HG03521 (cell line): ENCODE data around the gene FBL.

Source experiments
- ATAC-seq: cut with Tn5 transposase; IDR thresholded peaks from one replicate; pipeline ENCODE4 v1.9.1; 2021; ENCODE audit warnings: mild to moderate bottlenecking, moderate library complexity; ENCODE audit not compliant: unreplicated experiment

FBL gene

DNA sequence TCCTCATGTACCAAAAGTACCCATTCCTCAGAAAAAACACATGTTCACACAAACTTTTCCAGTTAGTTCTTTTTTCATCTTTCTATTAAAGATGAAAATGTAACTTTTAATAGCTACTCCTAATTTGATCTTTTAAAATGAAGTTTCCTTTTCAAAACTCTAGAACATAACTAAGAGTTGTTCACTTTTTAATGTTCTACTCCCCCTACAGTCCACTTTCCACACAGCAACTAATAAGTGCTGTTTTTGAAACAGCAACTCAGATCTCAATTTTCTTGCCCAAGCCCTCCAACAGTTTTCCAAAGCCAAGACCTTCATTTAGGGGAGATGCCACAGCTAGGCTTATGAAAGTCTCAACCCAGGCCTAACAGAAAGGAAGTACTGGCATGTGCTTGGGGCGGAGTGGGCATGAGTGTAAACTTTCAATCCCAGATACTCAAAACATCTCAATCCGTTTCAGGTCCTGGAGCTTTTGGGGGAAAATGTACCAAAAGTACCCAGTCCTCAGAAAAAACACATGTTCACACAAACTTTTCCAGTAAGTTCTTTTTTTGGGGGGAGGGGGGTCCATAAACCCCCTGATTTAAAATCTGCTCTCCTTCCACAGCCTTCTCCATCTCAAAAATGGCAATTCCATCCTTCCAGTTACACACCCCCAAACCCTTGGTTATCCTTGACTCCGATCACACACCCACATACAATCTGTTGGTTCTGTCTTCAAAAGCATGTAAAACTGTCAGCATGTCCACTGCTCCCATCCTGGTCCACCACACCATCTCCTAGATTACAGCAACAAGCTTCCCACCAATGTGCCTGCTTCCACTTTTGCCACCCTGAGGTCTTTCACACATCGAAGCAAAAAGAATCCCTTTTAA, 2.0 kb downstream of the FBL start:
- no peak for ATAC-seq

DNA sequence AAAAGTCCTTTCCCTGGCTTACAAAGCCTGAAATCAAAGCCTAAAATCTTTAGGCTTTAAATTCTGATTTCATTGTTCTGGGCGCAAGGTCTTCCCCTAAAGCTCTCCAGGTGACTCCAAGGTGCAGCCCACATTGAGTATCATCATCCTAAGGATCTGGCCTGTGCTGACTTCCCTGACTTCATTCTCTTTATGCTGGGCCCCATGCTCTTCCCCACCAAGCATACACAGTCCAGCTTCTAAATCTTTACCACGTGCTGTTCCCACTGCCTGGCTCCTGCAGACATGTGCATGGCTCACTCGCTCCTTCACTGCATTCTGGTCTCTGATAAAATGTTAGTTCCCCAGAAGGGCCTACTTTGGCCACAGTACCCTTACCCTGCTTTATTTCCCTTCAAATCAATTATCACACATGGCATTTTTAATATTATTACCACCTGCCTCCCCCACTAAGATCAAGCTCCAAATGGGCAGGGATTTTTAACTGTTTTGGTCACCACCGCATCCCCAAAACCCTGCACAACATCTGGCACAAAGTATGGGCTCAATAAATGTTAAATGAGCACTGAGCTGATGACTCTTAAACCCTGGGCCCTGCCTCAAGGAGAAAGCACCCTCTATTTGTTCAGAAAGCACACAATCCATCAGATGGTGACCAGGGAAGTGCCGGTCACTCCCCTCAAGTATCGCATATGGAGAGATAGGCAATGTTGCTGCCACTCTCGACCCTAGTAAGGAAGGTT, 3.3 kb downstream of the FBL start:
- ATAC-seq: no peak

DNA sequence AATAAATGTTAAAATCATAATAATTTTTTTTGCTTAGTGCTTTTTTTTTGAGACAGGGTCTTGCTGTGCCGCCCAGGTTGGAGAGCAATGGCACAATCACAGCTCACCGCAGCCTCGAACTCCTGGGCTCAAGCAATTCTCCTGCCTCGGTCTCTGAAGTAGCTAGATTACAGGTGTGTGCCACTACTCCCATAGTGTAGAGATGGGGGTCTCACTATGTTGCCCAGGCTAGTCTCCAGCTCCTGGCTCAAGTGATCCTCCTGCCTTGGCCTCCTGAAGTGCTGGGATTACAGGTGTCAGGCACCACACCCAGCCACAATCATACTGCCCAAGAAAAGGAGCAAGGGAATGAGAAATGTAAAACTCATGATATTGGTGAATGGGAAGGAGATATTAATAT, 5.1 kb downstream of the FBL start:
- no peak for ATAC-seq

DNA sequence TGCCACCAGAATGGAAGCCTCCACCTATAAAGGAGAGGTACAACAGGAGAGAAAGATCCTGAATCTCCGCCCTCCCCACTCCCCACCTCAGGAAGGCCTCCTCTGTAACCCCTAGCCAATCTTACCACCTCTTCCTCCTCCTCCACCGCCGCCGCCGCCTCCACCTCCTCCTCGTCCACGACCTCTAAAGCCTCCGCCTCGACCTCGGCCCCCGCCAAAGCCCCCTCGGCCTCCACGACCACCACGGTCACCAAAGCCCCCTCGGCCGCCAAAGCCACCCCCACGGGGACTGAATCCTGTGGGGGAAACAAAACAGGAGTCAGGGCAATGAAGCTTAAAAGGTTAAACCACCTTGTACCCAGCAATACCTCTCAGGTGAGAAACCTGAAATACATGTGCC, 5.7 kb downstream of the FBL start:
- ATAC-seq: no peak

DNA sequence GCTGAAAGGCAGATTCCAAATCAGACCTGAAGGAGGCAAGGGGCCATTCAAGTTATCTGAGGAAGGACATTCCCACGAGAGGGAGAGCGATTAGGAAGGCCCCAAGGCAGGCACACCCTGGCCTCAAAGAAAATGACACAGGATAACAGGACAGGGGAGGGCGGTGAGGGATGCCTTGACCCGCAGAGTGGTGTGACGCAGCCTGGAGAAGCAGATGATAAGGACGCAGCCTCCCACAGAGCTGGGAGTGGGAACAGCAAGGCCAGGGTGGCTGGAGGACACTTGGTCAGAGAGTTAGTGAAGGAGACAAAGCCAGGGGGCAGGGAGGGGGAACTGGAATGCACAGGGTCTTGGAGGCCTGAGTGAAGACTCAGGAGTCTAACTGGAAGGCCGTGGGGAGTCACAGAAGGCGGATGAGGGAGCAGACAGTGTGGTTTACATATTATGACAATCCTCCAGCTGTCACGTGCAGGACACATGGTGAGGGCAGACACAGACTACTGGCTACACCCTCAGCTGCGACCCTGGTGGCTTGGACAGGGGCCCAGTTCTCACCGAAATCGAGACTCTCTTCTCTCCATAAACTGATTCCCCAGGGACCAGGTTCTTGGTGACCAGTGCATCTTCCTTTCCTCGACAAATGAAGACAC, 6.4 kb downstream of the FBL start:
- no peak for ATAC-seq

DNA sequence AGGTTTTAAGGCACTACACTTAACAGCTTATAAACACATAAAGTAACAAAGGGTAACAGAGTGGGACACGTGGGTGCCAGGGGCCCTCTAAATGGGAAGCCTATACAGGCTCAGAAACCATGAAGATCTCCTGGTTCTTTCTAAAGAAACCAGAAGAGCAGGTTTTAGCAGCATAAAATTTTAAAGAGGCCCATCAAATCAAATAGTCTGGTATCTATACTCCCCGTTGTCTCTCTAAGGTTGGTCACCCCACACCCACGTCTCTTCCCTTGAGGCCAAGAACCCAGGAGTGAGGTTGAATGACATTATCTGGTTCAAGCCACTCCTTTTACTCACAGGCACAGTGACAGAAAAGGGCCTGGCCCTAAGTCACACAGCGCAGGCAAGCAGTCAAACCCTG, 7.6 kb downstream of the FBL start:
- ATAC-seq: no peak

DNA sequence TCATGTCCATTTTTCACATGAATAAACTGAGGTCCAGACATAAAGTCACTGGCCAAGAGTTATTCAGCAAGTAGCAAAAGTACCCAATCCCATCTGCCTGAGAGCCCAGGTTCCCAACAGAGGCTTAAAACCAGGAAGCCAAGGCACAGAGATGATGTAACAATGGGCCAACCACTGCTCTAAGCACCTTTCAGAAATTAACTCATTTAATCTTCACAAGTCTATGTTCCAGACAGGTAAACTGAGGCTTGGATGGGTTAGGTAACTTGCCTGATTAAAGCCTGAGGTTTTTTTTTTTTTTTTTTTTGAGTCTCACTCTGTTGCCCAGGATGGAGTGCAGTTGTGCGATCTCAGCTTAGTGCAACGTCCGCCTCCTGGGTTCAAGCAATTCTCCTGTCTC, 8.2 kb downstream of the FBL start:
- ATAC-seq: no peak

DNA sequence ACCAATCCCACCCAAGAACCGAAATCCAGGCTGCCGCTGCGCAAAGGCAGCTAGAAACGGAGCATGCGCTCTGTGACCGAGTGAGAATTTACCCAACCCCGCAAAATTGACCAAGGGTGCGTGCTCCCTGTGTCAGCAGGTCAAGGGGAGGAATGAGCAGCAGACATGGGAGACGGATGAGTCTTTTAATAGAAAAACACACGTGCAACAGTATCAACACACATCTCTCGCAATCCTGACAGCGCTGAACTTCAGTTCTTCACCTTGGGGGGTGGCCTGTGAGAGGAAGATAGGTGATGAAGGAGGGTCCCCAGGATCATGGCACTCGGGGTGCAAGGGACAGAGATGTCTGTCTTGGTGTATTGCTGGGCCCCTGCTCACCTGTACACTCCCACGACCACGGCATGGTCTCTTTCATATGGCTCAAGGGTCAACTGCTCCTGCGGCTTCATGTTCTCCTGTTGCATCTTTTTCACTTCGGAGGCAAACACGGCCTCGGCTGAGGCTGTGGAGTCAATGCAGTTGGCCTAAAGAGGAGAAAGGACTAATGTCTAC, 11.8 kb downstream of the FBL start:
- no peak for ATAC-seq

DNA sequence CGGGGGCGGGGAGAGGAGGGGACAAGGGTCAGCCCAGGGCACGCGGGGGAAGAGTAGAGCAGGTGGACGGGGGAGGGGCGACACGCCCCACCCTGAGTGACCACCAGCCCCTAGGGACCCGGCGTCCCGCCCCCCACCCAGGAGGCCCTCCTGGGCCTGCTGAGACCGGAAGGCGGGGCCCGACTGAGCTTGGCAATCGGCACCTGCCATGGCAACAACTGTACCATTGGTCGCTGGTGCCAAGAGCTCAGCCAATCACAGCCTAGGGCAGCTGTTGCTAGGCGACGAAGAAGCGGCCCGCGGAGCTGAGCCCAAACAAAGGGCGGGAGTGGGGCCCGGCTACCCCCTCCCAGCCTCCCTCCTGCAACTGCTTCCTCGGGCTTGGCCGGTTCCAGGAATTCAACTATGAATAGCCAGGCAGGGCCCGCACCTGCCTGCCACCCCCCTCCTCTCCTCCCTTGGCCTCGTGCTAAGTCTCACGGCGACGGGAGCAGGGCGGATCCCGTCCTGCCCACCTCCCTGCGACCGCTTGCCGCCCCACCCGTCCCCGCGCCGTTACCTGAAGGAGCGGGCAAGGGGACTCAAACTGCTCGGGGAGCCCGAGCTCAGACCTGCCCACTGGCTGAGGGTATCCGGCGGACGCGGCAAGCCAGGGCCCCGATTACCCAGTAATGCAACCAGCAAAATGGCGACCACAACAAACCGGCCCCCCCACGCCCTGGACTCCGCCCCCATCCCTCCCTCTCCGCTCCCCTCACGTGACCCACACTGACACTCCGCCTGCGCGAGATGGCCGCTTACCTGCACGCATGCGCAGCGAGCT, 12.5 kb downstream of the FBL start, which contains the start of gene DYRK1B:
Gene DYRK1B, minus strand, starts transcription at position 699 of the 823 bp plus-strand sequence. CDS start 2,295 bp downstream, outside the sequence.
- ATAC-seq: peak; percentile 83

DNA sequence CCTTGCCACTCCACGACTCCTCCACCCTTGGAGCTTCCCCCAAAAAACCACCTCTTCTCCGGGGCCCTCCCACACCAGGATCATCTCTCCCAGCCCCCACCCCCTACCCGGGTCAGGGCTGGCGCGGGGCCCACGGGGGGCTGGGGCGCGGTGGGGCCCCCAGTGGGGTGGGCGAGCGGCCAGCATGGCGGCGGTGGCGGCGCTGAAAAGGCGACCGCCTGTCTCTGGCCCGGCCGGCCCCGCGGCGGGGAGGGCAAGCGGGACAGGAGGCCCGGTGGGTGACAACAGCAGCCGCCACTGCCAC, 13.1 kb downstream of the FBL start:
- ATAC-seq: no peak

DNA sequence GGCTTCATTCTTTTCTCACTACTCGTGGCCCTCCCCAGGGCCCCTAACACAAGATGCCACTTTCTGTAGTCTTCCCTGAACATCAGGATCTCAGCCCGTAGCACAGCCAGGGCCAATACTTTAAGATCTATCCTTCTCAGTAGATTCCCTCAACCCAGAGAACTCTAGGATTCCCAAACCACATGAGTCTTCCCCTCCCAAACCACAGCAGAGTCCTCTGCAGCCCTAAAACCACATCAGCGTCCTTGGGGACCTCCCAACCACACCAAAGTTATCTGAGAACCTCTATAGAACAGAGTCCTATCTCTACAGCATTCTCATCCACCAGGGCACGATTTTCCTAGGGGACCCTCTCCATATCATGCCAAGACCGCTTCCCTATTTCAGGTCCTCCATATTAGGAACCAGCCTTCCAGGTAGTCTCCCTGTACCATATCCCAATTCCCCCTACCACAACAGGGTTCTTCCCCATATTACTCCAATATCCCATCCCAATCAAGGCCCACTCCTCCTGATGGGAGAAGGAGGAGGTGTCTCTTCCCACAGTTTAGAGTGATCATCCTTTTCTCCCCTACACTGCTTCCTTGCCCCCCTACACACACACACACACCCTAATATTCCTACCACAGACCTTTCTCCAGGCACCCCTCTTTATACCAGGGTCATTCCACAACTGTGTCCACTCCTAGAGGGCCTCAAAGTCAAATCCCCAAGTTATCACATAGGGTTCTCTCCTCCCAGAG, 13.7 kb downstream of the FBL start:
- no peak for ATAC-seq

DNA sequence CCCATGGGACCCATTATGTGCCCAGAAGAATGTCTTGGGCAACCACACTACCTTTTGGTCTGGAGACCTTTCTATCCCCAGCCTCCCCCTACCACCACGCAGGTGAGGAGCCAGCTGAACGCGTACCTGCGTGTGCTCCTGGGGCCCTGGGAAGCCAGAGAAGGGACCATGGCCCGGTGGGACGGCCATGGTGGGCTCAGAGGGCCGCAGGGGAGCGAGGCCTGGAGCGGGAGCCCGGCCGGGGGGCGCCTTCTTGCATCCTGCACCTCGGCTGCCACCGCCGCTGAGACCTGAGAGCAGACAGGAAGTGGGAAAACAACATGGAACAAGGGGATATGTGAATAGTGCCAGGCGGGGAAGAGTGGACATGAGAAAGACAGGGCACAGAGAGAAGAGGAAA, 14.5 kb downstream of the FBL start:
- no peak for ATAC-seq

DNA sequence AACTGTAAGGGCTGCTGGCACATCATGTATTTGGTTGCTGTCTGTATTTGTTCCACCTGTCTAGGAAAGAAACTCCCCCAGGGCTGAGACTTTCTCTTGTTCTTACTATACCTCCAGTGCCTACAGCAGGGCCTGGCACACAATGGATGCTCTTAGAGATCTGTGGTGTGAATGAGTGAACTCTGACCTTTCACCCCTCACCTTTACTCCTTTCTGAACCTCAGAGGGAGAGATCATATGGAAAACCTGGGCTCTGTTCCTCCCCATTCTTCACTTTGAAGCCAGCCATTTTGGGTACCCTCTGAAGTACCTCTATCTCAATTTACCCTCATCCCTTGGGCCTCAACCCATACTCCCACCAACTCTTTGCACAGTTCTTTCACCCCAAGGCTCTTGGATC, 15.3 kb downstream of the FBL start:
- ATAC-seq: no peak

DNA sequence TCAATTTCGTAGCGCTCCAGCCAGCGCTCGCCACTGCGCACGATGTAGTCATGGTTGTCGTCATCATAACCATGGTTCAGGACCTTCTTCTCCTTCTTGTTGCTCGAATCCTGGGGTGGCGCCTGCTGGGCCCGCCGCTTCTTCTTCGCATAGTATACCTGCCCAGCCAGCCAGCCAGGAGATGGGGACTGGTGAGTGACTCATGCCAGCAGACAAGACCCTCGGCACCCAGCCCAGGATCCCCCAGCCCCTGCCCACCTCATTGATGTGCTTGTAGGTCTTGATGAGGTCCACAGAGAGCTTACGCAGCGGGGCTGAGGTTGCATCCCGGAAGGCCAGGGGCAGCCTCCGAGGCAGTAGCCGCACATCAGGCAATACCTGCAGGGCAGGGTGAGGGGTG, 15.8 kb downstream of the FBL start:
- ATAC-seq: no peak

DNA sequence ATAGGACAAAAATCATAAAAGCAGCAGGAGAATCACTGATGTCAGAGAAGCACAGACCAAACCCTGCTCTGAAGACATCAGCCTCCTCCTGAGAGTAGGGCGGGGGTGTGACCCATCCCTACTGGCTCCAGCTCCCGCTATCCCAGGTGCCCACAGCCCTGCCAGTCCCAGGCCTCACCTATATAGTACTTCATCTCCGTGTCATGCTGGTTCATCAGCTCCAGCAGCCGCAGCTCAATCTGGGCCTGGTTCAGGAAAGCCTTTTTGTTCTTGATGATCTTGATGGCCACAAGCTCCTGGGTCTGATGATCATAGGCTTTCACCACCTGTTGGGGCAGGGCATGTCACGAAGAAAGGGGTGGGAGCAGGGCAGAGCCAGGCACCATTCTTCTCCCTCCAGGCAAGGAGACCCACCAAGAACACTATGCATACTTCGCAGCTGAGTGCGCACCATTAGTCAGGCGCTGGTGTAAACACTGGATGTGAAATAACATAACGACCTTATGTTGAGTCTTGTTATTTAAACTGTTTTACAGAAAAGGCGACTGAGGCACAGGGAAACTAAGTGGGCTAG, 16.4 kb downstream of the FBL start:
- no peak for ATAC-seq

DNA sequence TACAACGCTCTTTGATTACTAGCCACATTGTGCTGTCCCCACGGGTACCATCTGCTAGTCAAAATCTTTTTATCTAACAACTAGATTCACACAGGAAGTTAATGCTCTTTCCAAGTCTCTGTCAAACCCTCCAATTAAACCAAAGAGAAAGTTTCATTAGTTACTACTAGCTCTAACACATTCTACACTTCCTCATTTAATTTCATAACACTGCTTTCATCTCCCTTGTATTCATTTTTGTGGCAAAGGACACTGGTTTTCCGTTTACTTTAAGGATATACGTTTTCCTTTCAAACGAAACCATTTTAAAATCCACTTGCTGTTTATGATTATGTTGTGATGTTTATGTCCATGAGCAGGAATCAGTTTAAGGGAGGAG, 17.5 kb downstream of the FBL start:
- ATAC-seq: no peak

DNA sequence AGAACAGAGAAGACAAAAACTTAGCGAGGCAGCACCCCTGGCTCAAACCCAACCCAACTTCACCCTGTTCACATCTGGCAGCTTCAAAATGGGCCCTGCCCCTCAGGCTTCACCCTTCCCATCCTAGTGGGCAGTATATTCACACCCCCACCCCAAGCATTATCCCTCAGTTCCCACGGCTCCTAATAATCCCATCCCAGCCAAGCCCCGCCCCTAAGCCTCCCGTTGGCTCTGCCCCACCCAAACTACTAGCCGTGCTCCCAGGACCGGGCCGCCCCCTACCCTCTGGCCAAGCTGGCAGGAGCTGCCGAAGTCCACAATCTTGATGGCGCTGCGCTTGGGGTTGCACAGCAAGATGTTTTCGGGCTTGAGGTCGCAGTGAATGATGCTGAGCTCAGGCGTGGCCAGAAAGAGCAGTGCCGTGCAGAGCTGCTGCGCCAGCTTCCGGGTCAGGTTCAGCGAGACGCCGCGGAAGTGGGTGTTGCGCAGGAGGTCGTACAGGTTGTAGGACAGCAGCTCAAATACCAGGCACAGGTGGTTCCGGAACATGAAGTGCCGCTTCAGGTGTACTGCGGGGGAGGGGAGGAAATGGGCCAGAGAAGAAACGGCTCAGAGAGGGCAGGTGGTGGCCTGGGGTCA, 18.0 kb downstream of the FBL start:
- ATAC-seq: no peak

DNA sequence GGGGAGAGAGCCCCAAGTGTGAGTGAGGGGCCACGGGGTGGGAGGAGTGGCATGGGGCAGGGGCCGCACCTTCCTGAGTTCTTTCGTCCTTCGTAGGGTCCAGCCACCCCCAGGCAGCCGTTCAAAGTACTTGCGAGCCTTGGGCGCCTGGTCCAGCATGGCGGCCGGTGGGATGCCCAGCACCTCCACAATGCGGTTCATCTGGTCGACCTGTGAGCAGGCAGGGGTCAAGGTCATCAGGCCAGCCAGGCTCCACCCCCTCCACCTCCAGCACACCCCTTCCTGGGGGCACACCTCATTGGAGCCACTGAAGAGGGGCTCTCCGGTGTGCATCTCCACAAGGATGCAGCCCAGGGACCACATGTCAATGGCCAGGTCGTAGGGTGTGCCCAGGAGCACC, 19.0 kb downstream of the FBL start:
- no peak for ATAC-seq

DNA sequence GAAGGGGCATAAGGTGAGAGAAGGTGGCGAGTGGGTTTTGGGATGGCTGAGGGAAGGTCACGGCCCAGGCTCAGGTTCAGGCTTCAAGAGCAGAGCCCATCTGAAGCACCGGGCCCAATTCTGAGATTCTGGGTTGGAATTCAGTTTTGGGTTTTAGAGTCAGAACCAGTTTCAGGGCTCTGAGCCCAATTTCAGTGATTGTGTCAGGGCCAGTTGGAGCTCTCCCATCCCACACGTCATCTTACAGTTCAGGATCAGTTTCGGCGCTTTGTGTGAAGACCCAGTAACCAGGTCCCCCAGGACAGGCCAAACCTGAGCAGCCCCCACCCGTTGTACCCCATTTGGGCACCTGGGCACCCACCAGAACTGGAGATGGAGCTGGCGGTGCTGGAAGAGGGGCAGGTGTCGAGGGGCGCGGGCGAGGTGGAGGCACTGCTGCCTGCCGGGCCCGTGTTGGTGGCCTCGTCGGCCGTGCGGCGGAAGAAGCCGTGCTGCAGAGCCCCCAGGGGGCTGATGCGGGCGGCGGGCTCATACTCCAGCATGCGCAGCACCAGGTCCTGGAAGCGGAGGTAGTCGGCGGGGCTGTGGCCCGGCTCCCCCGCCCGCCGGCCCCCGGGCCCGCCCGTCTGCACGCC, 19.8 kb downstream of the FBL start:
- ATAC-seq: no peak
